ENCODE results near the gene ACSF2. TPM values are rescaled to one million over a fixed set of nuclear protein-coding genes. Genes with fewer than 3 reads are reported as not detected.

The ACSF2 gene
- total RNA-seq, 1 experiment from 2014 or later, result 17.2 TPM

DNA sequence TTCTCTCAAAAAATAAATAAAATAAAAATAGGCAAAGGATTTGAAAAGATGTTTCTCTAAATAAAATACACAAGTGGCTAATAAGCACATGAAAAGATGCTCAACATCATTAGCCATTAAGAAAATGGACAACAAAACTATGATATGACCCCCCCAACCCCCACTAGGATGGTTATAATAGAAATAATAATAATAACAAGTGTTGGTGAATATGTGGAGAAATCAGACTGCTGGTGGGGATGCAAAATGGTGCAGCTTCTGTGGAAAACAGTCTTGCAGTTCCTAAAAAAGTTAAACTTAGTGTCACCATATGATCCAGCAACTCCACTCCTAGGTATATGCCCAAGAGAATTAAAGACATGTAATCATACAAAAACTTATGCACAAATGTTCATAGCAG, 73.3 kb downstream of the ACSF2 start:
- TF ChIP-seq CTCF (IDR thresholded peaks at IDR 0.05), result no peak
- no peak for TF ChIP-seq SIN3A (IDR thresholded peaks at IDR 0.05; ENCODE audit: borderline replicate concordance, insufficient read depth, low read depth, low read length)
- TF ChIP-seq POLR2AphosphoS5 (IDR thresholded peaks at IDR 0.05; ENCODE audit: low read depth, low read length), result no peak
- no peak for TF ChIP-seq TCF7L2 (IDR thresholded peaks at IDR 0.05; ENCODE audit: low read depth, low read length)
- TF ChIP-seq, protein P1, sequence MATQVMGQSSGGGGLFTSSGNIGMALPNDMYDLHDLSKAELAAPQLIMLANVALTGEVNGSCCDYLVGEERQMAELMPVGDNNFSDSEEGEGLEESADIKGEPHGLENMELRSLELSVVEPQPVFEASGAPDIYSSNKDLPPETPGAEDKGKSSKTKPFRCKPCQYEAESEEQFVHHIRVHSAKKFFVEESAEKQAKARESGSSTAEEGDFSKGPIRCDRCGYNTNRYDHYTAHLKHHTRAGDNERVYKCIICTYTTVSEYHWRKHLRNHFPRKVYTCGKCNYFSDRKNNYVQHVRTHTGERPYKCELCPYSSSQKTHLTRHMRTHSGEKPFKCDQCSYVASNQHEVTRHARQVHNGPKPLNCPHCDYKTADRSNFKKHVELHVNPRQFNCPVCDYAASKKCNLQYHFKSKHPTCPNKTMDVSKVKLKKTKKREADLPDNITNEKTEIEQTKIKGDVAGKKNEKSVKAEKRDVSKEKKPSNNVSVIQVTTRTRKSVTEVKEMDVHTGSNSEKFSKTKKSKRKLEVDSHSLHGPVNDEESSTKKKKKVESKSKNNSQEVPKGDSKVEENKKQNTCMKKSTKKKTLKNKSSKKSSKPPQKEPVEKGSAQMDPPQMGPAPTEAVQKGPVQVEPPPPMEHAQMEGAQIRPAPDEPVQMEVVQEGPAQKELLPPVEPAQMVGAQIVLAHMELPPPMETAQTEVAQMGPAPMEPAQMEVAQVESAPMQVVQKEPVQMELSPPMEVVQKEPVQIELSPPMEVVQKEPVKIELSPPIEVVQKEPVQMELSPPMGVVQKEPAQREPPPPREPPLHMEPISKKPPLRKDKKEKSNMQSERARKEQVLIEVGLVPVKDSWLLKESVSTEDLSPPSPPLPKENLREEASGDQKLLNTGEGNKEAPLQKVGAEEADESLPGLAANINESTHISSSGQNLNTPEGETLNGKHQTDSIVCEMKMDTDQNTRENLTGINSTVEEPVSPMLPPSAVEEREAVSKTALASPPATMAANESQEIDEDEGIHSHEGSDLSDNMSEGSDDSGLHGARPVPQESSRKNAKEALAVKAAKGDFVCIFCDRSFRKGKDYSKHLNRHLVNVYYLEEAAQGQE (IDR thresholded peaks at IDR 0.05; ENCODE audit: insufficient read depth in 1 of 2, low read depth in 2 of 2, low read length in 1 of 2), result no peak
- in situ Hi-C loops (cut with HindIII; ENCODE audit: low pct_unique_long_range_greater_than_20kb, low sequenced_read_pairs) (no loop called here), intact Hi-C loops (cut with micrococcal nuclease; ENCODE audit: unreplicated experiment) (no loop called here)
- no peak for ATAC-seq
- H3K36me3 ChIP-seq (ENCODE audit: control insufficient read depth, insufficient read depth, low read length), result no peaks in the 10 kb centered on the region
- no TSS peak for BruUV-seq (replicated peaks)
- H3K27me3 ChIP-seq (ENCODE audit: control insufficient read depth, insufficient read depth, low read length), result no peaks in the 10 kb centered on the region
- CTCF ChIA-PET, result no interaction called here
- H3K9me3 ChIP-seq (ENCODE audit: control insufficient read depth, insufficient read depth, low read depth, low read length), result no peaks in the 10 kb centered on the region
- DNase-seq (ENCODE audit: low read depth, low spot score), result no peak
- POLR2A ChIA-PET, result no interaction called here
- H3K4me1 ChIP-seq (ENCODE audit: control insufficient read depth, insufficient read depth, low read length), result no peaks in the 10 kb centered on the region
- H3K4me3 ChIP-seq (ENCODE audit: low read depth in 2 of 2, low read length in 2 of 2), result no peak overlapping the region
- H3K27ac ChIP-seq (ENCODE audit: low read length), result no peak overlapping the region

DNA sequence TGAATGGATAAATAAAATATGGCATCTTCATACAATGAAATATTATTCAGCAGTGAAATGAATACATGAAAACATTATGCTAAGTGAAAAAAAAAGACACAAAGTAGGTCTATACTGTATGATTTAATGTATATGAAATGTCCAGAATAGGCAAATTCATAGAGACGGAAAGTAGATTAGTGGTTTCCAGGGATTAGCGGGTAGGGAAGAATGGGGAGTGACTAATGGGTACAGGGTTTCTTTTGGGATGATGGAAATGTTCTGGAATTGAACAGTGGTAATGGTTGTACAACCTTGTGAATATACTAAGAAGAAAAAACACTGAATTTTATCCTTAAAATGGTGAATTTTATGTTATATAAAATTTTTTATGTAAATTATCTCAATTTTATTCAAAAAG, 73.7 kb downstream of the ACSF2 start:
- Histone ChIP-seq H3K4me1 (ENCODE audit: control insufficient read depth, insufficient read depth, low read length) (no peaks in the 10 kb centered on the region), H3K4me3 (ENCODE audit: low read depth in 2 of 2, low read length in 2 of 2) (no peak overlapping the region), H3K27me3 (ENCODE audit: control insufficient read depth, insufficient read depth, low read length) (no peaks in the 10 kb centered on the region), H3K9me3 (ENCODE audit: control insufficient read depth, insufficient read depth, low read depth, low read length) (no peaks in the 10 kb centered on the region), H3K27ac (ENCODE audit: low read length) (no peak overlapping the region), H3K36me3 (ENCODE audit: control insufficient read depth, insufficient read depth, low read length) (no peaks in the 10 kb centered on the region)
- TF ChIP-seq, protein P1 (IDR thresholded peaks at IDR 0.05; ENCODE audit: insufficient read depth in 1 of 2, low read depth in 2 of 2, low read length in 1 of 2), result no peak
- TF ChIP-seq TCF7L2 (IDR thresholded peaks at IDR 0.05; ENCODE audit: low read depth, low read length) (no peak), CTCF (IDR thresholded peaks at IDR 0.05) (no peak), SIN3A (IDR thresholded peaks at IDR 0.05; ENCODE audit: borderline replicate concordance, insufficient read depth, low read depth, low read length) (no peak), POLR2AphosphoS5 (IDR thresholded peaks at IDR 0.05; ENCODE audit: low read depth, low read length) (no peak)
- ATAC-seq (no peak), DNase-seq (ENCODE audit: low read depth, low spot score) (no peak)
- no TSS peak for BruUV-seq (replicated peaks)
- CTCF ChIA-PET, result no interaction called here
- in situ Hi-C loops (cut with HindIII; ENCODE audit: low pct_unique_long_range_greater_than_20kb, low sequenced_read_pairs) (no loop called here), intact Hi-C loops (cut with micrococcal nuclease; ENCODE audit: unreplicated experiment) (no loop called here)
- POLR2A ChIA-PET, result no interaction called here

Data from Panc1 (cell line).